Hair follicle dermal papilla cell (primary cell): ENCODE measurements around the gene CCK. TPM values are rescaled to one million over a fixed set of nuclear protein-coding genes. Genes with fewer than 3 reads are reported as not detected.

ENCODE experiments used
- small RNA-seq: library from RNA; depleted of rRNA; stranded (forward); fragments of <200 nt; gene quantifications from one replicate; pipeline ENCODE3, GENCODE V24; 2012
- total RNA-seq: library from RNA; depleted of rRNA; stranded (reverse); fragments of >200 nt; gene quantifications from 2 replicates; pipeline ENCODE4 v1.2.3, GENCODE V29; 2012

The CCK gene
- 2.4 and 3.8 TPM in 2 replicates for total RNA-seq

GRCh38 chr3:42266085-42266484, at the start of gene CCK:
CCK (minus strand) TSS chr3:42266185; CDS start chr3:42263630, 2,555 bp downstream.

Small RNA genes lying within 50 kb of the gene (small RNA-seq; reads per million reads assigned to genes)
- gene RNU4-78P = not detected

Other genes starting within 250 kb of the CCK start
- 73.3 and 80.5 TPM in 2 replicates for gene TRAK1, start 174.8 kb downstream of the CCK start, total RNA-seq
- not detected in 2 replicates for gene LYZL4, start 144.4 kb upstream of the CCK start, total RNA-seq
- 0.24 and 0.32 TPM in 2 replicates for gene VIPR1, start 236.5 kb upstream of the CCK start, total RNA-seq